NB4 (cell line): ENCODE measurements around the gene IRS1.

ENCODE experiments used
- DNase-seq: peaks from one replicate; pipeline ENCODE4 v3.0.0; 2010; ENCODE audit warnings: low read depth
- H3K4me3 ChIP-seq: one replicate; pipeline ENCODE4 v1.5.1; 2011; ENCODE audit warnings: mild to moderate bottlenecking, low read depth, low read length, moderate library complexity
- CTCF ChIP-seq: IDR thresholded peaks from one replicate; pipeline ENCODE4 v1.5.1; 2012; ENCODE audit warnings: low read depth, low read length
- MAX ChIP-seq: IDR thresholded peaks from 2 replicates; pipeline ENCODE4 v1.6.1; 2011; ENCODE audit warnings: low read depth, low read length
- MYC ChIP-seq: IDR thresholded peaks from 2 replicates; pipeline ENCODE4 v1.6.1; 2011; ENCODE audit warnings: low read depth, low read length
- POLR2A ChIP-seq: IDR thresholded peaks from 2 replicates; pipeline ENCODE4 v1.6.1; 2011; ENCODE audit warnings: mild to moderate bottlenecking; ENCODE audit not compliant: insufficient read length; ENCODE audit errors: extremely low read depth

IRS1 gene

GRCh38 chr2:226793646-226794045 lies 6.0 kb downstream of the IRS1 start:
- TF ChIP-seq MAX (no peak), MYC (no peak), POLR2A (no peak), CTCF (no peak)
- H3K4me3 ChIP-seq, result peak overlapping the region; percentile 50
- DNase-seq, result peak; percentile 15

- peak; percentile 28 for DNase-seq
- TF ChIP-seq POLR2A (no peak), CTCF (no peak), MAX (no peak), MYC (no peak)
Observed at GRCh38 chr2:226792155-226792881, 7.3 kb downstream of the IRS1 start.

GRCh38 chr2:226791487-226792081 lies 8.0 kb downstream of the IRS1 start:
- H3K4me3 ChIP-seq, result peak overlapping the region; percentile 63
- TF ChIP-seq MAX (peak; percentile 11; the same call in 1 of the 2 replicates), MYC (peak; percentile 49; the same call in 1 of the 2 replicates), CTCF (no peak)
- peak; percentile 91 for DNase-seq

More at GRCh38 chr2:226792155-226792881, 7.3 kb downstream of the IRS1 start:
- H3K4me3 ChIP-seq, result peak overlapping the region; percentile 63

GRCh38 chr2:226791056-226791486 lies 8.5 kb downstream of the IRS1 start:
- peak overlapping the region; percentile 51 for H3K4me3 ChIP-seq
- no peak for DNase-seq
- TF ChIP-seq MAX (no peak), POLR2A (no peak), CTCF (no peak), MYC (no peak)

GRCh38 chr2:226790431-226790830 lies 9.2 kb downstream of the IRS1 start:
- TF ChIP-seq MYC (no peak), CTCF (no peak), POLR2A (no peak), MAX (no peak)
- no peak for DNase-seq
- H3K4me3 ChIP-seq, result no peak overlapping the region
